Measurements from ENCODE around the gene STK32A. TPM values are rescaled to one million over a fixed set of nuclear protein-coding genes. Genes with fewer than 3 reads are reported as not detected.

STK32A gene
- total RNA-seq, 4 donors from 2014 or later, result 0.04 to 1.7 (median 0.80) TPM

DNA sequence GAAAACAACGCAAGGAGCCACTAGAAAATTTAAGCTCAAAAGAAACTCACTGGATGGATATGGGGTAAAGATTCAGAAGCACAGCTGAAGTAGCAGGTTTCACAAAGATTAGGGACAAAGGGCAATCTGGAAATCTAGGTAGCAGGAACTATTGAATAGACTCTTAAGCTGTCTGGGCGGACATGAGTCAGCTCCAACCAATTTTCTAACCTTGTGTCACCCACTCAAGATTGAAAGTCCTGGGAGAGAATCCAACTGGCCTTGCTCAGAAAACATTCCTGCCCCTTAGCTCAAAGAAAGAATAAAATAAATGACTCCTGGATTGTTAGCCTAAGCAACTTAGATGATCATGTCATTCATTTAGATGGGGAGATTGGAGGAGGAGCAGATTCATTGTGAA is 69.2 kb downstream of the STK32A start:
- H3K9me3 ChIP-seq, result no peaks in the 10 kb centered on the region
- H3K4me1 ChIP-seq, result no peaks in the 10 kb centered on the region
- intact Hi-C loops (cut with DNase I; ENCODE audit: low total_unique reads), result no loop called here
- no peaks in the 10 kb centered on the region for H3K36me3 ChIP-seq
- in situ Hi-C loops (cut with MboI; ENCODE audit: low sequenced_read_pairs in 4 of 4), result no loop called here
- no peaks in the 10 kb centered on the region for H3K27me3 ChIP-seq
- H3K27ac ChIP-seq, result no peak overlapping the region
- TF ChIP-seq, protein P1, sequence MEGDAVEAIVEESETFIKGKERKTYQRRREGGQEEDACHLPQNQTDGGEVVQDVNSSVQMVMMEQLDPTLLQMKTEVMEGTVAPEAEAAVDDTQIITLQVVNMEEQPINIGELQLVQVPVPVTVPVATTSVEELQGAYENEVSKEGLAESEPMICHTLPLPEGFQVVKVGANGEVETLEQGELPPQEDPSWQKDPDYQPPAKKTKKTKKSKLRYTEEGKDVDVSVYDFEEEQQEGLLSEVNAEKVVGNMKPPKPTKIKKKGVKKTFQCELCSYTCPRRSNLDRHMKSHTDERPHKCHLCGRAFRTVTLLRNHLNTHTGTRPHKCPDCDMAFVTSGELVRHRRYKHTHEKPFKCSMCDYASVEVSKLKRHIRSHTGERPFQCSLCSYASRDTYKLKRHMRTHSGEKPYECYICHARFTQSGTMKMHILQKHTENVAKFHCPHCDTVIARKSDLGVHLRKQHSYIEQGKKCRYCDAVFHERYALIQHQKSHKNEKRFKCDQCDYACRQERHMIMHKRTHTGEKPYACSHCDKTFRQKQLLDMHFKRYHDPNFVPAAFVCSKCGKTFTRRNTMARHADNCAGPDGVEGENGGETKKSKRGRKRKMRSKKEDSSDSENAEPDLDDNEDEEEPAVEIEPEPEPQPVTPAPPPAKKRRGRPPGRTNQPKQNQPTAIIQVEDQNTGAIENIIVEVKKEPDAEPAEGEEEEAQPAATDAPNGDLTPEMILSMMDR (IDR thresholded peaks at IDR 0.05 in 4 of 5, conservative IDR thresholded peaks at IDR 0.05 in 1 of 5), result no peak
- TF ChIP-seq POLR2A (IDR thresholded peaks at IDR 0.05), result no peak
- H3K4me3 ChIP-seq, result no peak overlapping the region
- DNase-seq (no peak), ATAC-seq (no peak)

DNA sequence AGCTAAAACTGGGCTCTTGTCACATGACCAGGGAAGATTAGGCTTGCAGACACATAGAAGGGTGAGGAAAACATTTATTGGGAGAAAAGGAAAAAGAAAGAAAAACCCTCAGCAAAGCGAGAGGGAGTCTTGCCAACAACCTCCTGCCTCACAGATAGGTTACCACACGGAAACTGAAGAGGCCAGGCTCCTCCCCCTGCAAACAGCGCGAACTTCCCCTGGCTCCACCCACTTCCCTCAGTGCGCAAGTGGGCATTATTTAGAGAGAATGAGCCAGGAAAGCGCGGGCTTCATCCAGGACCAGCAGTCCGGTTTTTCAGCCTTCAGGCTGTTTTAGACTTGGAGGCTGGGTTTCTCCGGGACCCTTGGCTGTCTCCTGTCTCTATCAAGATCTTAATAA is 70.3 kb downstream of the STK32A start:
- Histone ChIP-seq H3K9me3 (no peaks in the 10 kb centered on the region), H3K36me3 (no peaks in the 10 kb centered on the region), H3K4me3 (no peak overlapping the region), H3K4me1 (no peaks in the 10 kb centered on the region), H3K27ac (no peak overlapping the region), H3K27me3 (no peaks in the 10 kb centered on the region)
- DNase-seq (no peak), ATAC-seq (no peak)
- intact Hi-C loops (cut with DNase I; ENCODE audit: low total_unique reads) (no loop called here), in situ Hi-C loops (cut with MboI; ENCODE audit: low sequenced_read_pairs in 4 of 4) (no loop called here)
- no peak for TF ChIP-seq POLR2A (IDR thresholded peaks at IDR 0.05)
- TF ChIP-seq, protein P1 (IDR thresholded peaks at IDR 0.05 in 4 of 5, conservative IDR thresholded peaks at IDR 0.05 in 1 of 5), result no peak

DNA sequence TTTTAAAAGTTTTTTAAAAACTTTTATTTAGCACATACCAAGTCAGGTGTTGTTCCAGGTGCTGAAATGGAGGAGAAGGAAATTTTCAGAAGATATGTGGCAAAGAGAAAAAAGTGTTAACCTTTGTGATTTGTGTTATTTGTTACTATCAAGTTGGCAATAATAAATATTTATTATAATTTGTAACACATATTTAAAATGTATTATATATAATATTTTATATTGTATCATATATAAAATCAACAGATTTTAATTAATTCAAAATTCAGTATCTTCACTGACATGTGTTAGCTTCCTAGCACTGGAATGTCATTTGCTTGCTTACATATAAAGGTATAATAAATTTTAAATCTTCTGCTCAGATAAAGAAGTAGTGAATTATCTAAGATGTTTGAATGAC is 71.5 kb downstream of the STK32A start:
- Histone ChIP-seq H3K27ac (no peak overlapping the region), H3K27me3 (no peaks in the 10 kb centered on the region), H3K4me1 (no peaks in the 10 kb centered on the region), H3K4me3 (no peak overlapping the region), H3K9me3 (no peaks in the 10 kb centered on the region), H3K36me3 (no peaks in the 10 kb centered on the region)
- intact Hi-C loops (cut with DNase I; ENCODE audit: low total_unique reads) (no loop called here), in situ Hi-C loops (cut with MboI; ENCODE audit: low sequenced_read_pairs in 4 of 4) (no loop called here)
- ATAC-seq (no peak), DNase-seq (no peak)
- TF ChIP-seq, protein P1 (IDR thresholded peaks at IDR 0.05 in 4 of 5, conservative IDR thresholded peaks at IDR 0.05 in 1 of 5), result no peak
- no peak for TF ChIP-seq POLR2A (IDR thresholded peaks at IDR 0.05)

- ATAC-seq (no peak), DNase-seq (no peak)
- Histone ChIP-seq H3K27me3 (no peaks in the 10 kb centered on the region), H3K27ac (no peak overlapping the region), H3K9me3 (no peaks in the 10 kb centered on the region), H3K36me3 (no peaks in the 10 kb centered on the region), H3K4me1 (no peaks in the 10 kb centered on the region), H3K4me3 (no peak overlapping the region)
- intact Hi-C loops (cut with DNase I; ENCODE audit: low total_unique reads), result no loop called here
- in situ Hi-C loops (cut with MboI; ENCODE audit: low sequenced_read_pairs in 4 of 4), result no loop called here
- TF ChIP-seq, protein P1 (IDR thresholded peaks at IDR 0.05 in 4 of 5, conservative IDR thresholded peaks at IDR 0.05 in 1 of 5), result no peak
- TF ChIP-seq POLR2A (IDR thresholded peaks at IDR 0.05), result no peak
Observed at GRCh38 chr5:147307170-147307569, 72.3 kb downstream of the STK32A start.

GRCh38 chr5:147309621-147310020 is 74.8 kb downstream of the STK32A start:
- Histone ChIP-seq H3K27ac (no peak overlapping the region), H3K4me1 (no peaks in the 10 kb centered on the region), H3K9me3 (no peaks in the 10 kb centered on the region), H3K4me3 (no peak overlapping the region), H3K36me3 (no peaks in the 10 kb centered on the region), H3K27me3 (no peaks in the 10 kb centered on the region)
- TF ChIP-seq, protein P1 (IDR thresholded peaks at IDR 0.05 in 4 of 5, conservative IDR thresholded peaks at IDR 0.05 in 1 of 5), result no peak
- no peak for TF ChIP-seq POLR2A (IDR thresholded peaks at IDR 0.05)
- in situ Hi-C loops (cut with MboI; ENCODE audit: low sequenced_read_pairs in 4 of 4) (no loop called here), intact Hi-C loops (cut with DNase I; ENCODE audit: low total_unique reads) (no loop called here)
- no peak for DNase-seq
- no peak for ATAC-seq
